ENCODE results near the gene ASH1L. TPM values are rescaled to one million over a fixed set of nuclear protein-coding genes. Genes with fewer than 3 reads are reported as not detected.
A peak's percentile ranks its signal among the peaks of the same experiment; 100 is the strongest.

Gene ASH1L
- total and polyA plus RNA-seq, 2 experiments from 2014 or later = 23.6 to 24.7 TPM

GRCh38 chr1:155321639-155322503, 240.7 kb downstream of the ASH1L start:
- H3K4me1 Mint-ChIP-seq = peaks cover 41% of the 10 kb centered on the region
- H3K9me2 ChIP-seq (ENCODE audit: insufficient read depth) = no peaks in the 10 kb centered on the region
- peaks cover 54% of the 10 kb centered on the region for H3F3A ChIP-seq (replicated peaks; ENCODE audit: low read depth)
- ATAC-seq = no peak
- no peak overlapping the region for H3K27ac ChIP-seq (ENCODE audit: low read depth)
- peaks cover 24% of the 10 kb centered on the region for H3K27me3 Mint-ChIP-seq (ENCODE audit: insufficient read depth, low read depth, poor library complexity)
- peak overlapping the region; percentile 99 for H3K4me2 ChIP-seq
- H3K4me1 ChIP-seq (ENCODE audit: insufficient read depth) = peaks cover 28% of the 10 kb centered on the region
- peaks cover 24% of the 10 kb centered on the region for H3K36me3 ChIP-seq (ENCODE audit: insufficient read depth)
- peaks cover 19% of the 10 kb centered on the region for H4K20me1 ChIP-seq (replicated peaks; ENCODE audit: insufficient read depth)
- H2AFZ ChIP-seq = no peak overlapping the region; the same call in 1 of the 2 replicates
- H3K27me3 ChIP-seq (ENCODE audit: insufficient read depth) = peaks cover 7% of the 10 kb centered on the region
- TF ChIP-seq NANOG (IDR thresholded peaks at IDR 0.05; ENCODE audit: borderline replicate concordance) (no peak), REST (IDR thresholded peaks at IDR 0.05; ENCODE audit: unreplicated experiment) (no peak), ETS1 (IDR thresholded peaks at IDR 0.05) (no peak), JUNB (IDR thresholded peaks at IDR 0.05; ENCODE audit: unreplicated experiment) (no peak), CTCF (conservative IDR thresholded peaks at IDR 0.05; ENCODE audit: low read depth in 2 of 2) (no peak), ZNF331 (CRISPR knock-in tag; IDR thresholded peaks at IDR 0.05; ENCODE audit: low read depth) (no peak), ZNF462 (CRISPR knock-in tag; IDR thresholded peaks at IDR 0.05) (no peak), EZH2 (IDR thresholded peaks at IDR 0.05; ENCODE audit: low read depth, unreplicated experiment) (no peak), POLR2AphosphoS5 (IDR thresholded peaks at IDR 0.05; ENCODE audit: low read depth) (no peak), STAT1 (IDR thresholded peaks at IDR 0.05; ENCODE audit: unreplicated experiment) (no peak), EZH2phosphoT487 (IDR thresholded peaks at IDR 0.05; ENCODE audit: unreplicated experiment) (no peak), CREB1 (CRISPR knock-in tag; IDR thresholded peaks at IDR 0.05; ENCODE audit: low read depth) (no peak), ZNF114 (CRISPR knock-in tag; IDR thresholded peaks at IDR 0.05) (no peak)
- H3K79me2 ChIP-seq (replicated peaks; ENCODE audit: insufficient read depth) = no peaks in the 10 kb centered on the region
- H3K27ac Mint-ChIP-seq = no peak overlapping the region
- H3K36me3 Mint-ChIP-seq (ENCODE audit: low read depth) = peaks cover 26% of the 10 kb centered on the region
- no peaks in the 10 kb centered on the region for H3K9me3 Mint-ChIP-seq
- peak overlapping the region; percentile 81 for H3K4me3 Mint-ChIP-seq
- peak overlapping the region; percentile 99 for H3K4me3 ChIP-seq
- peak; percentile 46 for DNase-seq (ENCODE audit: low spot score)

Data from GM23338 (cell line).